NCI-H1417 treated with DMSO at 0.1 percent for 48 hours (cell line): ENCODE results near the gene TH.
"Not testable (repeated sequence)": the region's sequence is repeated elsewhere in the genome, so short reads cannot be mapped to it uniquely, and the experiment has no call there.

Experiments
- DNase-seq: peaks from one replicate; lab custom pipeline; 2025; lab: John Stamatoyannopoulos, UW

The TH gene

DNA sequence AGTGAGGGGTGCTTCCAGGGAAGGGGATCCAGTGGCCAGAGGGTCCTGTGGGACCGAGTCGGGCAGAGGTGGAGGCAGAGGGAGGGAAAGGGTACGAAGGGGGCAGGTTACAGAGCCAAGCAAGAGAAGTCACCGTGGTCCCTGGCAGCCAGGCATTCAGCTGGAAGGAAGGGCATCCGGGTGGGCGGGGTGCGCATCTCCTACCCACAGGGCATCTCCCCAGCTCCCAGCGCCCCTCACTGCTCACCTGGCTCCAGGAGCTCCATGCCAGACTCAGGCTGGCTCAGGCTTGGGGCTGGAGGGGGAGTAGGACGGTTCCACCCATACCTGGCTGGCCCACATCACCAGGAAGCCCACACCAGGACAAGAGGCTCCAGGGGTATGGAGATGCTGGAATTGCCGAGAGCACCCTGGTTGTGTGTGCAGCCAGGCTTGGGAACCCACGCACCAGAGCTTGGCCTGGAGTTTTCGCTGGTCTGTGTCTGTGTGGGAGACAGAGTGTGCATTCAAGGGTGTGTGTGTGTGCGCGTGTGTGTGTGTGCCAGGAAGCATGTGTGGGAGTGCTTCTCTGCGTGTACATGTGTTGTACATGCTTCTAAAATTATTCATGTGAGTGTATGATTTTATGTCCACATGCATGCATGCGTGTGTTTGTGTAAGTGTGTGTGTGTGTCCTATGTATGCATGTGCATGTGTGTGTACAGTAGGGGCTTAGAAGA, 6.6 kb upstream of the TH start:
- not testable (repeated sequence) for DNase-seq

DNA sequence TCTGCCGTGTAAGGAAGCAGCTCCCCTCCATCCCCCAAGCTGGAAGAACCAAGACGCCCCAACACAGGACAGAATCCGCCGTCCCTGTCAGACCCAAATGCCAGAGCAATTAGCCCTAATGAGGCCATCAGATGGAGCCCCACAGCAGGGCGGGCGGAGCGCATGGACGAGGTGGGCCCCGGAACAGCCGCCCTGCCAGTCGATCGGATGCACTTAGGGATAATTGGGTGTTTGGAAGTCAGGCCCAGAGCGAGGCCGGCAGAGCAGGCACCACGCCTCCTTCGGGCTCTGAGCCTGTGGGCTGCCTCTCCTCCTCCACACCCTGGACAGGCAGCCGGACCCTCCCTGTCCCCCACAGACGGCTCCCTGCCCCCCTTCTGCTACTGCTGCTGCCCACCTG, 5.5 kb upstream of the TH start:
- no peak for DNase-seq

DNA sequence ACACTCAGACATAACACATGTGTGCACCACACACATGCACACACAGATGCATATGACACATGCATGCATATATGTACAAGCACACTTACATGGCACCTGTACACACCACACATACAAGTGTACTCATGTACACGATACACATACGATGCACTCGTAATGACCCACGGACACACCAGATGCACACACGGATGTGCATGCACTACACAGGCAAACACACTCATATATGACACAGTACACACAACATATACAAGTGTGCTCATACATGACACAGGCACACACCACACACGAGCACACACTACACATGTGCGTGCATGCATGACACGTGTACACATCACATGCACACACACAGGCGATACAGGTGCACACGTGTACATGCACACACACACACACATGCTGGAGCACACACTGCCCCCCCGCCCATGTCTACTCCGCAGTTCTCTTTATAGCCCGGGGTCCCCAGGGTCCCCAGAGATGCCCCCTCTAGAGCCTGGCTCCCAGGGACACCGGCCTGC, 4.8 kb upstream of the TH start:
- no peak for DNase-seq

DNA sequence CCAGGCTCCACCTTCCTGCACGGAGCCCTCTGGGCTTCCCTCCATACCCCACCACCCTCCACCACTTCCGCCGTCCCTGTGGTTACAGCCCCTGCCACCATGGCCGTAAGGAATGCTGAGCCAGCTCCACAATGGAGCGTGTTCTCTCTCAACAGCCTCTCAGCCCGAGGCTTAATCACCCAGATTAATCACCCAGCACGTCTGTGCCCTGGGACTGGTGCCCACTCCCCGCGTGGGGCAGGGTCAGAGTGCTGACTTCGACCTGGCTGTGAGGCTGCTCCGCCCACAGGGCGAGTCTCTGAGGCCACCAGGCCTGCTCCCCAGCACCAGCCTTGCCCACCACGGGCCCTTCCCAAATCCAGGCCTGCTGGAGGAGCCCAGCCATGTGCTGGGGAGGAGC, 4.0 kb upstream of the TH start:
- DNase-seq, result no peak

DNA sequence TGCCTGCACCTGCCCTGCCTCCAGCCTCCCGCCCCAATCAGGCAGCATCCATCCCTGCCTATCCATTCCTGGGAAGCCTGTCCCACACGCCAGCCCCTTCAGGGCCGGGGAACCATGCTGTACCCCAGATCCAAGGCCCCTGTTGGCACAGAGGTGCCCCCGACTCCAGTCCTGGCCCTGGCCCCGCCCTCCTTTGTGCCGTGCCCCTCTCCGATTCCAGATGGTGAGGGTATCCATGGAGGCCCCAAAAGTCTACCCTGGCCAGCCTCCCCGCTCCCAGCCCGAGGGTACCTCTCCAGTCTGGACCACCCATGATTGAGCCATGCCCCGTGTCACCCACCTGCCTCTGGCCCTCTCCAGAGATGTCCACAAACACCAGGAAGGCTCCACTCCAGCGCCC, 2.7 kb upstream of the TH start:
- no peak for DNase-seq

DNA sequence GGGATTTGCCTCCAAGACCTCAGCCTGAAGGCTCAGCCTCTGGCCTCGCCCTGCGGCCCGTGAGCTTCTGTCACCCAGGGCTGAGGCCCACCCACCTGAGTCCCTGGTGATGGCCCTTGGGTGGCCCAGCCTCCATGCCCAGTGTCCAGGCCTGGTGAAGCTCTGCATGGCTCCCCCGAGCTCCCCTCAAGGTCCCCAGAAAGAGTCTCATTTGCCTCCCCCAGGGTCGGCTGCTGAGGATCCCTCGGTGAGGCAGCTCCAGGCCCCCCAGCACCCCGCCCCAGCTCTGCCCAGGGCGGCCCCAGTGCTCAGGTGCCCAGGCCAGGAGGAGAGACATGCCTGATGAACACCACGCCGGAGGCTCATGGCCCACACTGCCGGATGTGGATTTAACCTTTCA, 2.1 kb upstream of the TH start:
- DNase-seq, result no peak

DNA sequence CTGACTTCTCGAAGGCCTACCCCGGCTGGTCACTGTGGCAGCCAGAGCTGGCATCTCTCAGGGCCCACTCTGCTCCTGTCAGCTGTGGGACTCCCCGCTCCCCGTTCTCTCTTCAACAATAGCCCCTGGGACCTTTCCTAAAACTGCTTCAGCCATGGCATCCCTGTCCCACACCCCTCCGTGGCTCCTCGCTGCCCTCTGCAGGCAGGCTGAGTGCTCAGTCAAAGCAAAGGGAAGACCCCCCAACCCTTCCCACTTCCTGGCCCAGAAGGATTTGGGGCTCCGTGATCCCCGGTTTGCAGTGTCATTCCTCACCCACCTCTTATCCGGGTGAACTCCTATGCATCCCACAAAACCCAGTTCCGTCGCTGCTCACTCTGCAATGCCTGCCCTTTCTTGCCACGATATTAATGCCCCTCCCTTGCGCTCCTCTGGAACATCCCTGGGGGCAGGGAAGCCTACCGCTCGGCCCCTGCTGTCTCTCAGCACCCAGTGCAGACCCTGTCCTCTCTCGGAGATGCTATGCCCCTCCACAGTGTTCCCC, 1.6 kb upstream of the TH start:
- DNase-seq, result no peak

DNA sequence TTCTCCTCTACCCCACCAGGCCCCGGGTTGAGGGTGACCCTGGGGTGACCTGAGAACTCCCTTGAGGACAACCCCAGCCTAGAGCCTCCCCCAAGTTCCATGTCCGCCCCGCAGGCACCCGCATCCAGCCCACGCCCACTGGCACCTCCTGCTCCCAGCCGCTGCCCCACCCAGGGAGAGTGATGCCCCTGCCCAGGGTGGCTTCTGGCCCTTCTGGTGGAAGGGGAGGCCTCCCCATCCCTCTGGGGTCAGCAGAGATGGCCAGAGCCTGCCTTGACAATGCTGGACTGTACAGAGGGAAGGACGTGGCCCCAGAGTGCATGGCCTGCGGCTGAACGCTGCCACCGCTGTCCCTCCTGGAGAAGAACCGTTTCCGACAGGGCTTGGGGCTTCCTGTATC, 1.1 kb upstream of the TH start:
- no peak for DNase-seq

DNA sequence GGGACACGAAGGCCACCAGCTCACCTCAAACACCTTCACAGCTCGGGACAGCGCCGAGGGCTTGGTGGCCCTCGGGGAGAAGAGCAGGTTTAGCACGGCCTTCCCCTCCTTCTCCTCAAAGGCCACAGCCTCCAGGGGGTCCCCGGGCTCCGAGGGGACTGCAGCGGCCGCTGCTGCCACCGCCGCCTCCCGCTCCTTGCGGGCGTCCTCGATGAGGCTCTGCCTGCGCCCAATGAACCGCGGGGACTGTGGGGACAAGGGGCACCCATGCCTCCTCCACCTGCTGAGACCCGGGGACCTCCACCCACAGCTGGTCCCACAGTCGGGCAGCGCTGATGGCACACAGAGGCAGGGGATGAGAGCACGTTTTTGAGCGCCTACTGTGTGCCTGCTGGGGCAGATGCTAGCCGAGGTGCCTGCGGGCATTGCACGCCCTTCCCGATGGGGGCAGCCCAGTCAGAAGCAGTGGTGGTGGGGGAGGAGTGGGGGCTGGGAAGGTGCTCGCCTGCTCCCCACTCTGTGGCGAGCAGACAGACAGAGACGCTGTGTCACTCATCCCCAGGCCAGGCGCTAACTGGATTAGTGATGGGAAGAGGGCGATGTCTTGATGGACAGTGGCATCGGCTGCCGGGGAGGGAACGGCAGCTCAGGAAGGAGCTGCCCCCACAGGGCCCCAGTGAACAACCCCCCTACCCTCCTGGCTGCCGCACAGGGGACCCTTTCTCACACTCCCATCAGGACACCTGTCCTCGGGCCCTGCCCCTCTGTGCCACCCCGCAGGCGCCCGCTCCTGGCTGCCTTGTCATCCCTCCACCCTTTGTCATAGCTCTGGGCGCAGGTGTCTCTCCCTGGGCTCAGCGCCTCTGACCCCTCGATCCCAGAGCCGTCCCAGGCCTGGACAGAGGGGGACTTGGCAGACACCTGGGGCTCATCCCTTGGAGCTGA, 1.7 kb downstream of the TH start:
- DNase-seq, result no peak

DNA sequence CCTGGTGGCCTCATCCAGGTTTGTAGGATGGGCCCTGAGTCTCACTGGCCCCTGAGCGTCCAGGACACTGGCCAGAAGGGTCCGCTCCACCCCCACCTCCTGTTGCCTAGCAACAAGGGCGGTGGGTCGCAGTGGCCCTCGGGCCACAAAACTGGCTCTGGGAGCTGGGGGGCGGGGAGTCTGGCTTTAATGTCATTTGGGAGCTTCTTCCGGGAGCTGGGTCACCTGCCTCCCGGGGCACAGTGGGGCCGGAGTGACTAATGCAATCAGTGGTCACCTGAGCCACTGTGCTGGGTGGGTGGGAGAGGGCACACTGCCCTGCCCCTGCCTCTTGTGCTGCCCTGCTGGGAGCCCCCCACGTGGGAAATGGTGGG, 2.6 kb downstream of the TH start:
- no peak for DNase-seq

DNA sequence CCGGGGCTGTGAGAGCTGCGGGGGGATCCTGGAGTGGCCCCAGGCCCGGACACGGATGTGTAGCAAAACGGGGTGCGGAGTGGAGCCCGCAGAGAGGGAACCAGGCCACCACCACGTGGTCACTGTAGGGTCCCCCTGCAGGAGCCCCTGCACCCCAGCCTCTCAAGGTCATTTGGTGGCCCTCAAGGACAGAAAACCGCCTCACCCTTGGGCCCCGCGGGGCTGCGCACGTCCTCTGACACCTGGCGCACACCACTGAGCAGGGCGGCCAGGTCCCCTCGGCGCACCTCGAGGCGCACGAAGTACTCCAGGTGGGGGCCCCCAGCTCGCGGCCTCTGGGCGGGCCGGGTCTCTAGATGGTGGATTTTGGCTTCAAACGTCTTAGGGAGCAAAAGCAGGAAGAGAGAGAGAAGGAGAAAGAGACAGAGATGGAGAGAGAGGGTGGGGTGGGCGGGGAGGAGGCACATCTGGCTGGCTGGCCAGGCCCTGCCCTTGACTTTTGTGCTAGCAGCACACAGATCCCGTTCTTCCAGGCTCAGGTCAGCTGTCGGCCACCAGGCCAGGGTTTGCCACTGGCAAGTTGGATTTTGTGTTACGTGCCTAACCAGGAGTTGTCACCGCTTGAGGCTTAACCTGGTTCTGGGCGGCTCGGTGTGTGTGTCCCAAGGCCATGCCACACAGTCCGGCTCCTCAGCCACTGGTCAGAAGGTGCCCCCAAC, 3.2 kb downstream of the TH start:
- DNase-seq, result no peak

DNA sequence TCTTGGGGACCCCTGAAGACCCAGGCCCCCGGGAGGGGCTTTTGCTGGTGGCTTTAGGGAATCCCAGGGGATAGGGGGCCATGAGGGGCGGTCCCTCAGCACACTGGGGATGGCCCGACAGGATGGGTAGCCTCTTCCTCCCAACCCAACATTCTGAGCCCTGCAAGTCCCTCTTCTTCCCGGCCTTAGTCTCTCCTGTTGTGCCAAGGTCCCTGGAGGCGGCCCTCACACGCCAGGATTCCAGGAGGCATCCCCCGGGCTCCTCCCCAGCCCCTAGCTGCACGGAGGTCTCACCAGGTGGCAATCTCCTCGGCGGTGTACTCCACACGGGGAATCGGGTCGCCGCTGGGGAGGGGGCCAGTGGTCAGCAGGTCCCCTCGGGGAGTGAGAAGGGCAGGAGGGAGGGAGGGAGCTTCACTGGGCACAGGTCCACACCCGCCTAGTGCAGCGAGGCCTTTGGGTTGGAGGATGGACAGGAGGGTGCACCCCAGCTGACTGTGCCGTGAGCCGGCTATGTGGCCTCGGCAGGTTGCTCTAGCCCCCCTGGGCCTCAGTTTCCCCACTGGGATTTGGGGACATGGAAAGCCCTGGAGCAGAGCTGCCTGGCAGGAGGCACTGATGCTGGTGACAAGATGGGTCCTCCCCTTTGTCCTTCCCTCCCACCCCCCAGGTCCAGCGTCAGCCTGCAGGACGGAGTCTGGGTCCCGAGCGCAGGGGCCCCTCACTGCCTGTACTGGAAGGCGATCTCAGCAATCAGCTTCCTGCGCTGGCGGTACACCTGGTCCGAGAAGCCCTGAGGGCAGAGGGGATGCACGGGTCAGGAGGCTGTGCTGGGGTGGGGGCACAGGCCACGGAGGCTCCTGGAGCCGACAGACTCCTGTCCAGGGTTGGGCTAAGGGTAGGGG, 4.2 kb downstream of the TH start:
- no peak for DNase-seq

DNA sequence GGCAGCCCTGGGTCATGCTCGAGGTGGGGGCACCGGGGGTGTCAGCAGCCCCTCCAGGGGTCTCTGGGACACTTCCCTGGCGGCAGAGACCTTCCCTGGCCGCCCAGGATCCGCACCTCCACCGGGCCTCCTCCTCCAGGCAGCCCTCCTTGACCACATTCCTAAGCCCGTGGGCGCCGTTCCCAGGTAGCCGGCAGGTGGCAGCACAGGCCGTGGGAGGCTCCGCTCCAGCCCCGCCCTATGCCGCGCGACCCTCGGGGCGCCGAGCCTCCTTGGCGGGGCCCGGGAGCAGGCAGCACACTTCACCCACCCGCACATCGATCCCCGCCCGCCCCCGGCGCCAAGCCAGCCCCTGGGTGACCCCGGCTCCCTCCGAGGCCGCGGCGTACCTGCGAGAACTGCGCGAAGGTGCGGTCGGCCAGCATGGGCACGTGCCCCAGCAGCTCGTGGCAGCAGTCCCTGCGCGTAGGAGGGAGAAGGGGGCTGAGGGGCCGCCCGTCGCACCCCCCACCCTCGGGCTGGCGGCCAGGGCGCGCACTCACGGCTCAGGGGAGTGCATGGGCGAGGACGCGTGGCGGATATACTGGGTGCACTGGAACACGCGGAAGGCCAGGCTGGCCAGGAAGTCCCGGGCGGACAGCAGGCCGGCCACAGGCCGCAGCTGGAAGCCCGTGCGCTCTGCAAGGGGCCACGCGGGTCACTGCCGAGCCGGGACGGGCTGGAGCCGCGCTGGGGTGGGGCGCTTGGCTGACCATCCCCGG, 5.3 kb downstream of the TH start:
- DNase-seq, result no peak

DNA sequence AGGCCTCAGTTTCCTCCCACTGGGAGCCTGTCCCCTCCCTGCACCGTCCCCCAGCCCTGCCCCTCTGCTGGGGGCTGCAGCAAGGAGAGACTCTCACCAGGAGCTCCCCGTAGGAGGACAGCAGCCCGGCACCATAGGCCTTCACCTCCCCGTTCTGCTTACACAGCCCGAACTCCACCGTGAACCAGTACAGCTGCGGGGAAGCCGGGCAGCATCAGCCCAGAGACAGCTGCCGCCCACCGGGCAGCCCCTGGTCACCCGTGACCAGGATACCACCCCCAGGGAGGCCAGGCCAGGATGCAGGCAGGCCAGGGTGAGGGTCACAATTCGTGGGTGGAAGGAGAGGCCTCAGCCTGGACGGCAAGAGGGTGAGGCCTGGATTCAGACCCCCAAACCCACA, 6.0 kb downstream of the TH start:
- no peak for DNase-seq

DNA sequence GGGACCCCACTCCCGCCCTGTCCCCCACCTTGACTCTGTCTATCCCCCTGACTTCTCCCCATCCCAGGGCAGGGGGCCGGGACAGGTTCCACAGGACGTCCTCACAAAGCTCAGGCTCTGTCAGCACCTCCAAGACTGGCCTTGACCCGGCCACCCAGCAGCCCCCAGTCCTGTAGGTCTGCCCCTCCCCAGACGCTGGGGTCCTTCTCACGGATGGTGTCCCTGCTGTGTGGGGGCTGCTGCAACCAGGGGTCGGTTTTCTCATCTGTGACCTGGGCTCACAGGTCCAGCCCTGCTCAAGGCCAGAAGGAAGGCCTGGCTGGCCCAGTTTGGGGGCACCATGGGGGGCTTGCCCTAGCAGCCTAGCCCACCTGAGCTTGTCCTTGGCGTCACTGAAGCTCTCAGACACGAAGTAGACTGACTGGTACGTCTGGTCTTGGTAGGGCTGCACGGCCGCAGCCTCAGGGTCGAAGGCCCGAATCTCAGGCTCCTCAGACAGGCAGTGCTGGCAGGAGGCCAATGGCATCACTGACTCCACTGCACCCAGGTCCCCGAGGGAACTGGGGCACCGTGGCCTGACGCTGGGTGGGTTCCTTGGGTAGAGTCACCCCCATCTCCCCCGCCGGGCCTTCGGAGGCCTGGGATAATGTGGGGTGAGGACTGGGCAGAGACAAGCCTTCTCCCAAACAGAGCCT, 6.6 kb downstream of the TH start:
- DNase-seq, result no peak

DNA sequence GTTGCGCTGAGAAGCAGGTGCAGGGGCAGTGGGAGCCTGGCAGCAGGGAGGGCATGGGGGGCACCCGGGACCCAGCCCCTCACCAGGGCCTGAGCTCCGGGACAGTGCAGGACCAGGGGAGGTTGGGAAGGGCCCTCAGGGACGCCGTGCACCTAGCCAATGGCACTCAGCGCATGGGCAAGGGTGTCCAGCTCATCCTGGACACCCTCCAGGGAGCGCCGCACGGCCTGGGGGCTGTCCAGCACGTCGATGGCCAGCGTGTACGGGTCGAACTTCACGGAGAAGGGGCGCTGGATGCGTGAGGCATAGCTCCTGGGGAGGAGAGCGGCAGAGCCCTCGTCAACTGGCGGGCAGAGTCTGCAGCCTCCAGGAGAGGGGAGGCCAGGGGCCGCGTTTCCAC, 7.5 kb downstream of the TH start:
- no peak for DNase-seq

DNA sequence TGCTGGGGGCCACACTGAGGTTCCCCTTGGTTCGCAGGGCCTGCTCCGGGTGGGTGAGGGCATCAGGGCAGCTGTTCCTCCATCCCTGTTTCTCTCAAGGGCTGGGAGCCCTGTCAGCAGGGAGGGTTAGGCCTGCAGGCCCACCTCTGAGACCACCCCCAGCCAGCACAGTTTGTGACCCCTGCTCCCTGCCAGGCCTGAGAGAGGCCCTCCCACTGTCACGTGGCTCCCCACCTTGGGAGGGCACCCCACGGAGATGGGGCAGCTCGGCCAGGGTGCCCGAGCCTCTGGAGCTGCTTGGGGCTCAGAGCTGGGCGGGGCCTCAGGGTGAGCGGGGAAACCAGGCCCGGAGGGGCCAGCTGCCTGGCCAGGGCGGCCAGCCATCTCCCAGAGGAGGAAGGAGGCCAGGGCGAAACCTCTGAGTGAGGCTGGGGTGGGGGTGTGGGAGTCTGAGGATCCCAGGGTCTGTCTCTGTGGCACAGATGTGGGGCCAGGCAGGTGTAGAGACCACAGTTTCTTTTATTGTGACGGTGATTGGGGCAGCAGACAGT, 8.1 kb downstream of the TH start:
- DNase-seq, result no peak

DNA sequence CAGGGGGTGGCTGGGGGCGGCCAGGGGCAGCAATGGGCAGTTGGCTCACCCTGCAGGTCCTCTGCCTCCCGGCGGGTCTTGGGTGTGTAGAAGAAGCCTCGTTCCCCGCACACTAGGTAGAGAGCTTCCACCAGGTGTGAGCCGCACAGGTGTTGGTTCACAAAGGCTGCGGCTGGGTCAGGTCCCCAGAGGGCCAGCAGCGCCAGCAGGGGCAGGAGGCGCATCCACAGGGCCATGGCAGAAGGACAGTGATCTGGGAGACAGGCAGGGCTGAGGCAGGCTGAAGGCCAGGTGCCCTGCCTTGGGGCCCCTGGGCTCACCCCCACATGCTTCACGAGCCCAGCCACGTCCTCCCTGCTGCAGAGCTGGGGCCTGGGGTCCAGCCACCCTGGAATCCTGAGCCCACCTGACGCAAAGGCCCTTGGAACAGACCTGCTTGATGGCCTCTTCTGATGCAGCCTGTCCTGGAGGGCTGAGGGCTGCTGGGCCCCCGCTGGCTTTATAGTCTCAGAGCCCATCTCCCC, 10.8 kb downstream of the TH start, which contains the start of gene INS:
INS (minus strand) TSS at position 474 of the 524 bp plus-strand sequence; CDS start at position 236, 238 bp downstream.
- no peak for DNase-seq
